ENCODE results near the gene LDB3.

LDB3 gene

GRCh38 chr10:86687750-86688149, 19.4 kb downstream of the LDB3 start:
- no peak for DNase-seq (ENCODE audit: low read depth)

- DNase-seq (ENCODE audit: low read depth): peak; percentile 29
Observed at GRCh38 chr10:86688398-86688921, 20.1 kb downstream of the LDB3 start.

GRCh38 chr10:86689146-86689545, 20.8 kb downstream of the LDB3 start:
- no peak for DNase-seq (ENCODE audit: low read depth)

GRCh38 chr10:86690231-86690630, 21.9 kb downstream of the LDB3 start:
- no peak for DNase-seq (ENCODE audit: low read depth)

- no peak for DNase-seq (ENCODE audit: low read depth)
Observed at GRCh38 chr10:86690657-86691084, 22.4 kb downstream of the LDB3 start.

GRCh38 chr10:86691333-86692022, 23.2 kb downstream of the LDB3 start:
- DNase-seq (ENCODE audit: low read depth): no peak

- DNase-seq (ENCODE audit: low read depth): no peak
Observed at GRCh38 chr10:86692023-86692514, 23.8 kb downstream of the LDB3 start.

GRCh38 chr10:86692664-86693063, 24.4 kb downstream of the LDB3 start:
- DNase-seq (ENCODE audit: low read depth): no peak

GRCh38 chr10:86693275-86693674, 25.0 kb downstream of the LDB3 start:
- DNase-seq (ENCODE audit: low read depth): no peak

- peak; percentile 14 for DNase-seq (ENCODE audit: low read depth)
Observed at GRCh38 chr10:86693721-86694369, 25.5 kb downstream of the LDB3 start.

GRCh38 chr10:86698207-86698940, 30.1 kb downstream of the LDB3 start:
- no peak for DNase-seq (ENCODE audit: low read depth)

- DNase-seq (ENCODE audit: low read depth): no peak
Observed at GRCh38 chr10:86699125-86699524, 30.8 kb downstream of the LDB3 start.

- DNase-seq (ENCODE audit: low read depth): no peak
Observed at GRCh38 chr10:86699541-86699940, 31.2 kb downstream of the LDB3 start.

GRCh38 chr10:86699991-86700840, 31.9 kb downstream of the LDB3 start:
- no peak for DNase-seq (ENCODE audit: low read depth)

- DNase-seq (ENCODE audit: low read depth): no peak
Observed at GRCh38 chr10:86700851-86701617, 32.7 kb downstream of the LDB3 start.

GRCh38 chr10:86703176-86703575, 34.9 kb downstream of the LDB3 start:
- DNase-seq (ENCODE audit: low read depth): no peak

- no peak for DNase-seq (ENCODE audit: low read depth)
Observed at GRCh38 chr10:86705139-86705538, 36.8 kb downstream of the LDB3 start.

- DNase-seq (ENCODE audit: low read depth): no peak
Observed at GRCh38 chr10:86705905-86706304, 37.6 kb downstream of the LDB3 start.

GRCh38 chr10:86706401-86706841, 38.1 kb downstream of the LDB3 start:
- DNase-seq (ENCODE audit: low read depth): no peak

- DNase-seq (ENCODE audit: low read depth): no peak
Observed at GRCh38 chr10:86706977-86707376, 38.7 kb downstream of the LDB3 start.

- no peak for DNase-seq (ENCODE audit: low read depth)
Observed at GRCh38 chr10:86707505-86707904, 39.2 kb downstream of the LDB3 start.

Data from activated T-cell treated with anti-CD3 and anti-CD28 coated beads for 48 hours (primary cell).